Neuron (in vitro differentiated cells): Measurements from ENCODE around the gene CFP.

Experiments
- H2AFZ ChIP-seq: one replicate; pipeline ENCODE4 v1.6.1; 2013; ENCODE audit warnings: low read depth, mild to moderate bottlenecking, inconsistent platforms, low read length, moderate library complexity
- H3K27me3 ChIP-seq: one replicate; pipeline ENCODE4 v1.6.1; 2013; ENCODE audit warnings: low read length; ENCODE audit not compliant: insufficient read depth
- H3K36me3 ChIP-seq: one replicate; pipeline ENCODE4 v1.6.1; 2013; ENCODE audit warnings: low read length; ENCODE audit not compliant: insufficient read depth
- H3K4me1 ChIP-seq: one replicate; pipeline ENCODE4 v1.6.1; 2013; ENCODE audit warnings: low read length; ENCODE audit not compliant: insufficient read depth
- H3K4me3 ChIP-seq: 2 replicates; pipeline ENCODE4 v1.5.1; 2013; ENCODE audit warnings: mild to moderate bottlenecking, low read length, moderate library complexity
- H3K9me3 ChIP-seq: one replicate; pipeline ENCODE4 v1.6.1; 2013; ENCODE audit warnings: low read length

CFP gene

GRCh38 chrX:47573341-47574075 is 56.2 kb downstream of the CFP start:
- Histone ChIP-seq H3K36me3 (peaks cover 15% of the 10 kb centered on the region), H2AFZ (no peak overlapping the region), H3K9me3 (peaks cover 3% of the 10 kb centered on the region), H3K4me3 (no peak overlapping the region), H3K27me3 (no peaks in the 10 kb centered on the region), H3K4me1 (no peaks in the 10 kb centered on the region)
